A673 (cell line): ENCODE results near the gene FSIP2.

Experiments used
- CTCF ChIP-seq: fragments of 300-800, 200-600 bp; sonication (generic); conservative IDR thresholded peaks from 2 replicates; pipeline ENCODE4 v1.5.1; 2017; ENCODE audit warnings: low read depth, mild to moderate bottlenecking, antibody characterized with exemption, low read length, moderate library complexity, mixed read lengths
- EZH2 ChIP-seq: fragments of 200-600 bp; sonication (generic); IDR thresholded peaks from 2 replicates; pipeline ENCODE4 v1.6.1; 2017; ENCODE audit warnings: borderline replicate concordance, low read depth, mild to moderate bottlenecking, mixed read lengths, antibody characterized with exemption, low read length; ENCODE audit not compliant: poor library complexity, severe bottlenecking

- TF ChIP-seq CTCF = no peak
- no peak for TF ChIP-seq EZH2
These were observed 75.1 kb downstream of the FSIP2 start for GRCh38 chr2:185813707-185814106.
